NB4 (cell line): ENCODE data around the gene L3MBTL4.

Experiments
- CTCF ChIP-seq: IDR thresholded peaks from one replicate; pipeline ENCODE4 v1.5.1; 2012; ENCODE audit warnings: low read depth, low read length
- MYC ChIP-seq: IDR thresholded peaks from 2 replicates; pipeline ENCODE4 v1.6.1; 2011; ENCODE audit warnings: low read depth, low read length
- POLR2A ChIP-seq: IDR thresholded peaks from 2 replicates; pipeline ENCODE4 v1.6.1; 2011; ENCODE audit warnings: mild to moderate bottlenecking; ENCODE audit not compliant: insufficient read length; ENCODE audit errors: extremely low read depth

GRCh38 chr18:6355789-6356589 is 58.7 kb downstream of the L3MBTL4 start:
- TF ChIP-seq MYC (no peak), CTCF (no peak), POLR2A (no peak)
